AG09309 (cell line): ENCODE measurements around the gene TRIP4.

Experiments used
- DNase-seq: peaks from one replicate; pipeline ENCODE4 v3.0.0-alpha.2; 2010; ENCODE audit warnings: low read depth
- H3K4me3 ChIP-seq: 2 replicates; pipeline ENCODE4 v1.5.1; 2011; ENCODE audit warnings: mild to moderate bottlenecking, low read depth, low read length, moderate library complexity; ENCODE audit not compliant: control insufficient read depth
- TF ChIP-seq, protein P1 (sequence below): IDR thresholded peaks from 2 replicates; pipeline ENCODE4 v1.5.1; 2011; ENCODE audit warnings: mild to moderate bottlenecking, low read depth, low read length, inconsistent platforms; ENCODE audit not compliant: insufficient read depth, control insufficient read depth; ENCODE audit errors: missing control alignments

The TRIP4 gene

DNA sequence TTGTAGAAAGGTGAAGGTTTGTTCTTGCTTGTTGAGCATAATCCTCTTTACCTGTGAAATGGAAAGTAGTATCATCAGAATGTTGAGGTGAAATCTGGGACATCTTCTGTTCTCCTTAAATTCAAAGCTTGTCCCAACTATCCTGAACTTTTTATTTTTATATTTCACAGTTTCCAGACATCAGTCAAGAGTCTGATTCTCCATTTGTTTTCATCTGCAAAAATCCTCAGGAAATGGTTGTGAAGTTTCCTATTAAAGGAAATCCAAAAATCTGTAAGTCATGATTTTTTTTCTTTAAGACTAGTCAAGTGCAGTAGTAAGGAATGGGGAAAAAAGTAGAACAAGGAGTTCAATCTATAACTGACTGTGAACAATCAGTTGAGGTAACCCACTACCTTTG is 57.2 kb downstream of the TRIP4 start:
- H3K4me3 ChIP-seq: no peak overlapping the region
- DNase-seq: no peak
- TF ChIP-seq, protein P1, sequence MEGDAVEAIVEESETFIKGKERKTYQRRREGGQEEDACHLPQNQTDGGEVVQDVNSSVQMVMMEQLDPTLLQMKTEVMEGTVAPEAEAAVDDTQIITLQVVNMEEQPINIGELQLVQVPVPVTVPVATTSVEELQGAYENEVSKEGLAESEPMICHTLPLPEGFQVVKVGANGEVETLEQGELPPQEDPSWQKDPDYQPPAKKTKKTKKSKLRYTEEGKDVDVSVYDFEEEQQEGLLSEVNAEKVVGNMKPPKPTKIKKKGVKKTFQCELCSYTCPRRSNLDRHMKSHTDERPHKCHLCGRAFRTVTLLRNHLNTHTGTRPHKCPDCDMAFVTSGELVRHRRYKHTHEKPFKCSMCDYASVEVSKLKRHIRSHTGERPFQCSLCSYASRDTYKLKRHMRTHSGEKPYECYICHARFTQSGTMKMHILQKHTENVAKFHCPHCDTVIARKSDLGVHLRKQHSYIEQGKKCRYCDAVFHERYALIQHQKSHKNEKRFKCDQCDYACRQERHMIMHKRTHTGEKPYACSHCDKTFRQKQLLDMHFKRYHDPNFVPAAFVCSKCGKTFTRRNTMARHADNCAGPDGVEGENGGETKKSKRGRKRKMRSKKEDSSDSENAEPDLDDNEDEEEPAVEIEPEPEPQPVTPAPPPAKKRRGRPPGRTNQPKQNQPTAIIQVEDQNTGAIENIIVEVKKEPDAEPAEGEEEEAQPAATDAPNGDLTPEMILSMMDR: no peak

DNA sequence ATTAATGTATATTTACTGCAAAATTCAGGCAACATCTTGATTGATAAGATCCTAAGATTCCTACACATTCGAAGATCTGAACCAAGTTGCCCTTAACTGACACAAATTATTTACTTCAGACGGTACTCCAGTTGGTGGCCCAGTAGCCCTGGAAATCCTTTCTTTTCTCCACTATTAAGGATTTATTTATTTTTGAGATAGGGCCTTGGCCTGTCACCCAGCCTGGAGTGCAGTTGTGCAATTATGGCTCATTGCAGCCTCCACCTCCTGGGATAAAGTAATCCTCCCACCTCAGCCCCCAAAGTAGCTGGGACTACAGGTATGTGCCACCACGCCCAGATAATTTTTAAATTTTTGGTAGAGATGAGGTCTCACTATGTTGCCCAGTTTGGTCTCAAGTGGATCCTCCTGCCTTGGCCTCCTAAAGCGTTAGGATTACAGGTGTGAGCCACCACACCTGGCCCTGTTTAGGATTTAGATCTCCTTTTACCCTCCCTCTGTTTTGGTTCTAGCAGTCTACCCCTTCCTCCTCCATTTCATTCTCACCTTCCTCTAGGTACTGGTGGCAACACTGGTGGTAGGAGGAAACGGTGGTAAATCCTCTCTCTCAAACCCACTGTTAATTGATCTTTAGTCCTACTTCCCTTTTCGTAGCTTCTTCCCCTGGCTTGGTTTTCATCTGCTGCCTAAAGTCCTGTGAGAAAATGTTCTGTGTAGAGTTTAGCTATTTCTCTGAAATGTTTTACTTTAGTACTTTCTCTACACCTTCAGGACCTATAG is 60.1 kb downstream of the TRIP4 start:
- TF ChIP-seq, protein P1: no peak
- DNase-seq: no peak
- no peak overlapping the region for H3K4me3 ChIP-seq

DNA sequence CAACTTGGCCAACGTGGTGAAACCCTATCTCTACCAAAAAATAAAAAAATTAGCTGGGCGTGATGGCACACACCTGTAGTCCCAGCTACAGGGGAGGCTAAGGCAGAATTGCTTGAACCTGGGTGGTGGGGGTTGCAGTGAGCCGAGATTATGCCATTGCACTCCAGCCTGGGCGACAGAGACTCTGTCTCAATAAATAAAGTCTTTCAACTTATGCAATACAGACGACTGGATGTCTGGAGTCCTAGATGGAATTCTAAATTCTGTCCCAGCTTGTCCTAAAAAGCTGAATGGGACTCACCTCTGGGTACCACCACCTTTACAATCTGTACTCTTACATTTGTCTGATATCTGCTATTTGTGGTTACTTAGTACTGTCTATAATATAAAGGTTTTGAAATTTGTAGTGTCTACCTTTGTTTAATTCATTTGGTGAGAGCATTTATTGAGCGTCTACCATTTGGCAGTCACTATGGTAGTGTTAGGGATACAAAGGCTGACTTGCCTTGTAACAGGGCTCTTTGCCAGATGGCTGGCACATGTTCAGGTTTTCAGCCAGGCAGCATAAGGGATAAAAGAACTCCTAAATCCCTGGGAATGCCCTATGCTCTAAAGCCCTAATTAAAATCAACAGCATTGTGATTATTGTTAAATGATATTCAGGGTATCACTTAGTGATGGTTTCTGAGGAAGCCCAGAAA is 65.5 kb downstream of the TRIP4 start:
- no peak overlapping the region for H3K4me3 ChIP-seq
- TF ChIP-seq, protein P1: no peak
- no peak for DNase-seq

DNA sequence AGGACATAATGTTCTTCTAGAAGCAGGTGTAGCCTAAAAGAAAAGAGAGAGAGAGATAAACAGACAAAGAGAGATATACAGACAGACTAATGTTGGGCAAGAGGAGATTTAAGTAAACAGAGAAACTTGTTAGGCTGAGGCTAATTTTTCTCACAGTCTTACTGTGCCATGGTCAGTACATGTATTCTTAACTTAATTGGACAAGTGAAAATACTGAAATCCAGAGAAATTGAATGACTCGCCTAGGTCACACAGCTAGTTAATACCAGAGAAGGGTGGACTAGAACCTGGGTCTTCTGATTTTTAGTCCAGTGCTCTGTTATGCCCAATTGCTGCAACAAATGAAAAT is 66.0 kb downstream of the TRIP4 start:
- DNase-seq: no peak
- TF ChIP-seq, protein P1: no peak
- no peak overlapping the region for H3K4me3 ChIP-seq

DNA sequence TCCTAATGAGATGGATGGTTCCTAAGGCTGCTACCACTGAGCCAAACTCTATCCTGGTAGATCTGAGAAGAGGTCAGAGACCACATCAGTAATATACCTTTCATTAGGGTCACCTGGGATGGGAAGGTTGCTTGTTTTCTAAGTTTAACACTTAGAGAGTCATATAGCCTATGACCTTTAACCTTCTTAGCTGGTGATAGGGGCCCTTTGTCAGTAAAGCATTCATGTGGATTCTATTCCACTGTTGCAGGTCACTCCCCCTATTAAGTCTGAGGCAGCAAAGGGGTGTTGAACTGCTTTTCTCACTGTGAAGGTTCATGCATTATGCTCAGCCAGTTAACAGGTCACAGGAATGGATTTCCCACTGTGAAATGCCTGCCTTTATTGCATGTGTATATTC is 66.6 kb downstream of the TRIP4 start:
- DNase-seq: no peak
- TF ChIP-seq, protein P1: no peak
- no peak overlapping the region for H3K4me3 ChIP-seq

DNA sequence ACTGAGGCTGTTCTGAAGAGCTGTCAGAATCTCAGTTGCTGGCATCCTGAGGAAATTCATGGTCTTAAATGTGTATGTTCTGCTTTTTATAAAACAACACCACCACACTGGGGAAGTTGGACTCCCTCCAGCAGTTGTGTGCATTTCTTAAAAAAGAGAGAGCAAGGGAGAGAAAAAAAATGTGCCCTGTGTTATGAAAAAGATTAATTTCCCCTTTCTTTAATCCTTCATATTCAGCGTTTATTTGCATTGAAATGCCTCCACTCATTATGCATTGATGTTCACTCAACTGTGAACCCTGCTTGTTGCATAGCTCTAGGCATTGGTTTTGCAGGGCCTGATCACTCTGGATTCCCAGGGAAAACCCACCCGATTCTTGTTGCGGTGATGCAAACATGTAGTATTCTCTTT is 68.3 kb downstream of the TRIP4 start:
- no peak for DNase-seq
- H3K4me3 ChIP-seq: no peak overlapping the region
- TF ChIP-seq, protein P1: no peak
